ENCODE results near the gene SLC49A4.

DNA sequence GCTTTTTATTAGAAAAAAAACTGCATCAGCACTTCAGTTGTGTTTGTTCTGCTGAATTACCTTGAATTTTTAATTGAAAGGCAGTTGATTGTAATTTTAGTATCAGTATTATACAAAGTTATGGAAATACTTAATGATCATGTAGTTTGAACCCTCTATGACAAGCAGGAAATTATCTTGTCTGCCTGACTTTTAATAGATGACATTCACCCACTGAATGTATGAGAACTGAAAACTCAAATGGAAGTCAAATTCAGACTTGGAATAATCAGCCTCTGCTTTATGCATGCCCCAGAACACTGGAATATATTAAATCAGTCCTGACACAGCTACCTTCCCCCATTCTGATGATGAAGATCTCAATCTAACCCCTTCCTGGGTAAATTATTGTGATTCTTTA, 73.5 kb downstream of the SLC49A4 start:
- TF ChIP-seq EZH2phosphoT487 (IDR thresholded peaks at IDR 0.05; ENCODE audit: low read depth, severe bottlenecking, unreplicated experiment) (no peak), EZH2 (IDR thresholded peaks at IDR 0.05; ENCODE audit: borderline replicate concordance) (no peak)
- TF ChIP-seq, protein P1, sequence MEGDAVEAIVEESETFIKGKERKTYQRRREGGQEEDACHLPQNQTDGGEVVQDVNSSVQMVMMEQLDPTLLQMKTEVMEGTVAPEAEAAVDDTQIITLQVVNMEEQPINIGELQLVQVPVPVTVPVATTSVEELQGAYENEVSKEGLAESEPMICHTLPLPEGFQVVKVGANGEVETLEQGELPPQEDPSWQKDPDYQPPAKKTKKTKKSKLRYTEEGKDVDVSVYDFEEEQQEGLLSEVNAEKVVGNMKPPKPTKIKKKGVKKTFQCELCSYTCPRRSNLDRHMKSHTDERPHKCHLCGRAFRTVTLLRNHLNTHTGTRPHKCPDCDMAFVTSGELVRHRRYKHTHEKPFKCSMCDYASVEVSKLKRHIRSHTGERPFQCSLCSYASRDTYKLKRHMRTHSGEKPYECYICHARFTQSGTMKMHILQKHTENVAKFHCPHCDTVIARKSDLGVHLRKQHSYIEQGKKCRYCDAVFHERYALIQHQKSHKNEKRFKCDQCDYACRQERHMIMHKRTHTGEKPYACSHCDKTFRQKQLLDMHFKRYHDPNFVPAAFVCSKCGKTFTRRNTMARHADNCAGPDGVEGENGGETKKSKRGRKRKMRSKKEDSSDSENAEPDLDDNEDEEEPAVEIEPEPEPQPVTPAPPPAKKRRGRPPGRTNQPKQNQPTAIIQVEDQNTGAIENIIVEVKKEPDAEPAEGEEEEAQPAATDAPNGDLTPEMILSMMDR (IDR thresholded peaks at IDR 0.05; ENCODE audit: poor library complexity), result no peak

Data from hepatocyte (in vitro differentiated cells).